Lung microvascular endothelial cell (primary cell): ENCODE data around the gene IL36B. TPM values are rescaled to one million over a fixed set of nuclear protein-coding genes. Genes with fewer than 3 reads are reported as not detected.

Source experiments
- DNase-seq, 2 donors: peaks; one replicate each; pipeline versions ENCODE4 v3.0.0 to v3.0.0-alpha.2; 2010; ENCODE audit warnings: low read depth in 2 of 2
- total RNA-seq: library from RNA; depleted of rRNA; stranded (reverse); fragments of >200 nt; gene quantifications from 2 replicates; pipeline ENCODE4 v1.2.1, GENCODE V29; 2014

Gene IL36B
- total RNA-seq, 1 donor from 2014 or later, result not detected

GRCh38 chr2:113011108-113011507 lies 41.6 kb downstream of the IL36B start:
- DNase-seq, result no peak

GRCh38 chr2:113010088-113010487 lies 42.6 kb downstream of the IL36B start:
- no peak for DNase-seq

GRCh38 chr2:113009622-113010021 lies 43.0 kb downstream of the IL36B start:
- DNase-seq, result no peak

GRCh38 chr2:113007250-113007649 lies 45.4 kb downstream of the IL36B start:
- DNase-seq, result no peak

GRCh38 chr2:113005030-113005509 lies 47.6 kb downstream of the IL36B start, which contains the start of gene IL36A:
TSS of gene IL36A (plus strand) at chr2:113005459. CDS start at chr2:113005872, 413 bp downstream.
- DNase-seq, result no peak

GRCh38 chr2:113002677-113003076 lies 50.0 kb downstream of the IL36B start:
- no peak for DNase-seq

DNA sequence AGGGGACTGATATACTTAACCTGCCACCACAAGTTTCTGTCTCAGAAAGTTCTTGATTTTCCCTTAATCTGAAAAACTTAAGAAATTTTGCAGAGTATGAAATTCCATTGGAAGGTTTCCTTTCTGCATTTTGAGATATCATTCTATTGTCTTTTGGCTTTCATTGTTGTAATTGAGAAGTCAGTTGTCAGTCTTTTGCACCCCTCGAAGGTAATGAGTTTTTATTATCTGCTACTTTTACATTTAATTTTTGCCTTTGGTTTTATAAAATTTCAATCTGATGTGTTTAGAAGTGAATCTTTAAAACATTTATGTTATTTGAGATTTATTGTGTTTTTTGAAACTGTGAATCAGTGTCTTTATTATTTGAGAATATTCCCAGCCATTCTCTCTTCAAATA lies 52.2 kb downstream of the IL36B start:
- DNase-seq, result no peak

DNA sequence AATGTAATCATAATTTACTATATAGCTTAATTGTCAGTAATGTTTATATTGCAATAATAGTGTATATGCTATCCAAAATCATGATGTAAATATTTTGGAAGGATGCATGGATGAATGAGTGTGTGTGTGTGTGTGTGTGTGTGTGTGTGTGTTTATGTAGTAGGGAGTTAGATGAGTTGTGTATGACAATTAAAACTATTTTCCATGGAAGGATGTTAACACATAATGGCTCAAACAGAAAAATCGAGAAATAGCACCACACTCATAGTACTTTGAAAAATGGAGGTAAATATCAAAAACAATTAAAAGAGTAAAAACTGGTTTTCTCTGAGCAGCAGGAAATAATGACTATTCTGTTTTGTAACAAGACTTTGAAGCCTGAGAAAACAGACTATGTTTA lies 55.5 kb downstream of the IL36B start:
- no peak for DNase-seq

DNA sequence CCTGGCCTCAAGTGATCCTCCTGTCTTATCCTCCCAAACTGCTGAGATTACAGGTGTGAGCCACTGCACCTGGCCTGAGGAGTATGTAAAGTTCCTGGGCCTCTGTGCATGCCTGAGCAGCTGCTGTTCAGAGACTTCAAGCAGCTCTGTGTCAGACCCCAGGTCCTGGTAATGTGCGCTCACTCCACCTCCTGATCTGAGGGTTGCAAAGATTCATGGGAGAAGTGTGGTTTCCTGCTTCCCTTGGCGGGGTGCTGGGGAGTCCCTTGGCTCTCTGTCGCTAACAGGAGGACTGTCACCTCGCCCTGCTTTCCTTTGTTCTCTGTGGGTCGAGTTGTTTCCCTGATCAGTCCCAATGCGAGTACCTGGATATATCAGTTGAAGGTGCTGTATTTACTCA lies 56.0 kb downstream of the IL36B start:
- DNase-seq, result no peak

- no peak for DNase-seq
Measured at GRCh38 chr2:112995346-112995920, 57.2 kb downstream of the IL36B start.

DNA sequence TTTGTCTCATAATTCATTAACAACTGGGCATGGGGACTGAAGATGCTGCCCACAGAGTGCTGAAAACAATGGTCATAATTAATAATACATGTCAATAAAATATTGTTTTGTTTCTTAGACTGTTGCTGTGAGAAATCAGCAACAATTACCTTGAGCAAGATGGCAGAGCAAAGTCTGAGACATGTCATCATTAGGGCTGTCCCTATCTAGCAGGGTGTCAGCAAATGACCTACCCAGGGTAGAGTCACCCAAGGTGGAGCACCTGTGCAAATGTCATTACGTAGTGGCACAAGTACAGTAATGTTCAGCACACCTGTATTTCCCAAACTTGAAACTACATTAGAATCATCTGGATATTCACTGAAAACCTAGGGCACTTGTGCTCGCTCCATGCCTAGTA lies 58.0 kb downstream of the IL36B start:
- no peak for DNase-seq

DNA sequence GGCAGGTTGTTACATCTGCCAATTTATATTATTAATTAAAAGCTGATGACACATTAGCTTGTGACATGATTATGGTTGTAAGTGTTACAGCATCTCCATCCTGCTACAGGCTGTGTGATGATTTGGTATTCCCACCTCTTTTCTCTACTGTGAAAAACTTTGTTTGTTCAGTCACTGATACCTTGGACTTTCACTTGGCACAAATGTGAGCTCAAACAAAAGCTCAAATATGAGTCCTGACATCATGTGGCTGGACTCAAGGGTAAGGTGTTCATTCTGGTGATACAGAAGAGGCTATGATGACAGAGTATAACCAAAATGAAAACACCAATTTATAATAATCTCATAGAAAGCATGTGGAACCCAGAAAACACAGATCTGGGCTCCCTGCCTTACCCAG lies 58.8 kb downstream of the IL36B start:
- no peak for DNase-seq

- no peak for DNase-seq
Measured at GRCh38 chr2:112989611-112990010, 63.1 kb downstream of the IL36B start.

- DNase-seq, result no peak
Measured at GRCh38 chr2:112985090-112985489, 67.6 kb downstream of the IL36B start.

GRCh38 chr2:112980537-112980936 lies 72.1 kb downstream of the IL36B start:
- DNase-seq, result no peak

- DNase-seq, result no peak
Measured at GRCh38 chr2:112979731-112980130, 72.9 kb downstream of the IL36B start.

DNA sequence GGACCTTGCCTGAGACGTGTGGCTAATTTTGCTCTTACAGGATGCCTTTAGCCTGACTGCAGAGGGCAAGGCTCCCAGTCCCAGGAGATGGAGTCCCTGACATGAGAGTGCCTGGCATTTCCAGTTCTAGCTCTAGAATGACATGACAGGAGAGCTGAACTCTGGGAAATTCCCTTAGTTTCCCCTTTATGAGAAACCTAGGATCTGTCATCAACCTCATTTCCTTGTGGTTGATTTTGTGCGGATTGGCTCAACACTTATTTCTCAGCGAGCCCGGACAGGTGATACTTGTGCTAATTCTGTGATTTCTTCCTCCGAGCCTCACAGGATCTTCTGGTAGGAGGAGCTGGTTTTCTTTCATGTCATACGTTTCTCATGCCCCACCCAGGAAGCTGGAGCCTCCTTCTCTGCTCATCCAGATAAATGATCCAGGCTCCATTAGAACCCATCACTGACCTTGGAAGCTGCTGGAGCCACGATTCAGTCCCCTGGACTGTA lies 75.1 kb downstream of the IL36B start, which contains the start of gene IL36G:
Gene IL36G, plus strand, starts transcription at position 448 of the 498 bp plus-strand sequence. CDS start 633 bp downstream, outside the sequence.
- DNase-seq, result no peak

Other genes with a start within 250 kb of the IL36B start
- 0.22 TPM in 1 of 2 replicates, not detected in the other for gene IL1B, start 216.1 kb downstream of the IL36B start, total RNA-seq
- not detected in 2 replicates for gene IL37, start 141.7 kb downstream of the IL36B start, total RNA-seq
- gene IL36G, start 74.9 kb downstream of the IL36B start, total RNA-seq, result not detected in 2 replicates
- not detected in 2 replicates for gene IL36A, start 47.4 kb downstream of the IL36B start, total RNA-seq
- not detected in 2 replicates for gene IL36RN, start 6.3 kb upstream of the IL36B start, total RNA-seq
- not detected in 2 replicates for gene IL1F10, start 15.1 kb upstream of the IL36B start, total RNA-seq
- gene IL1RN, start 74.7 kb upstream of the IL36B start, total RNA-seq, result not detected in 2 replicates
- 0.44 and 1.2 TPM in 2 replicates for gene PSD4, start 121.1 kb upstream of the IL36B start, total RNA-seq
- under 0.01 and 0.22 TPM in 2 replicates for gene PAX8, start 226.1 kb upstream of the IL36B start, total RNA-seq